Heart left ventricle (tissue), 16 donors: Measurements from ENCODE around the gene RLN3. TPM values are rescaled to one million over a fixed set of nuclear protein-coding genes. Genes with fewer than 3 reads are reported as not detected.
"Not testable (repeated sequence)": the region's sequence is repeated elsewhere in the genome, so short reads cannot be mapped to it uniquely, and the experiment has no call there.

Source experiments
- ATAC-seq, 4 donors: fragments of 200-7000 bp; cut with Tn5 transposase; one replicate each; pipeline ENCODE4 v1.9.1; 2020 to 2022; ENCODE audit warnings: moderate library complexity in 4 of 4, mild to moderate bottlenecking in 3 of 4, moderate number of reproducible peaks in 1 of 4
- DNase-seq, 5 donors: peaks; one replicate each; pipeline ENCODE4 v3.0.0-alpha.2; 2020
- H3K27ac ChIP-seq, 12 donors: fragments of 200-600 bp; sonication (generic) in 4 of 12; one replicate each; pipeline versions ENCODE4 v1.5.0 to v1.8.0; 2016 to 2022; ENCODE audit warnings: mild to moderate bottlenecking in 2 of 12
- H3K27me3 ChIP-seq, 9 donors: fragments of 200-600 bp; sonication (generic) in 2 of 9; one replicate each; pipeline versions ENCODE4 v1.5.1 to v1.8.0; 2016 to 2022; ENCODE audit warnings: mild to moderate bottlenecking in 3 of 9
- H3K36me3 ChIP-seq, 9 donors: fragments of 200-600 bp; sonication (generic) in 2 of 9; one replicate each; pipeline versions ENCODE4 v1.5.0 to v1.8.0; 2018 to 2022; ENCODE audit warnings: mild to moderate bottlenecking in 2 of 9
- H3K4me1 ChIP-seq, 12 donors: fragments of 200-600 bp; sonication (generic) in 4 of 12; one replicate each; pipeline versions ENCODE4 v1.5.0 to v1.8.0; 2016 to 2022; ENCODE audit warnings: mild to moderate bottlenecking in 3 of 12
- H3K4me3 ChIP-seq, 12 donors: fragments of 200-600 bp; sonication (generic) in 4 of 12; one replicate each; pipeline versions ENCODE4 v1.5.0 to v1.8.0; 2017 to 2022; ENCODE audit warnings: mild to moderate bottlenecking in 9 of 12, moderate library complexity in 4 of 12
- H3K9me3 ChIP-seq, 12 donors: fragments of 200-600 bp; sonication (generic) in 4 of 12; one replicate each; pipeline versions ENCODE4 v1.5.0 to v1.8.0; 2016 to 2022; ENCODE audit warnings: mild to moderate bottlenecking in 1 of 12
- CTCF ChIP-seq, 12 donors: fragments of 200-600 bp; sonication (generic) in 4 of 12; IDR thresholded peaks; one replicate each; pipeline versions ENCODE4 v1.5.0 to v1.8.0; 2018 to 2022; ENCODE audit warnings: antibody characterized with exemption in 12 of 12, mild to moderate bottlenecking in 5 of 12
- POLR2A ChIP-seq, 2 donors: fragments of 450-650 bp; IDR thresholded peaks; one replicate each; pipeline ENCODE4 v1.6.1; 2017; ENCODE audit warnings: antibody characterized with exemption in 2 of 2, mild to moderate bottlenecking in 2 of 2, moderate library complexity in 2 of 2
- WGBS, 4 donors: extraction: QIAGEN DNeasy Blood & Tissue Kit in 2 of 4; methylation state at CpG; one replicate each; pipeline versions ENCODE4 v1.1.5 to v1.1.7; 2013 to 2018; 5-methylcytosine and 5-hydroxymethylcytosine counted together
- intact Hi-C, 10 donors: fragments of 100-400 bp; cut with DNase I; formaldehyde crosslinking; loops; one replicate each; pipeline versions ENCODE4 v1.11.1 to v1.14.2; 2022
- polyA plus RNA-seq, 2 donors: library from polyadenylated mRNA; stranded (reverse); fragments of 200-250 nt; gene quantifications; one replicate each; pipeline ENCODE4 v1.2.3, GENCODE V29; 2013
- total RNA-seq, 9 donors: library from RNA; depleted of rRNA in 2 of 9; stranded (reverse); fragments of >200 nt in 2 of 9; fragmentation: NEBNext Ultra II Directional in 3 of 9; extraction: Animal tissue kit (Norgen Biotek cat#: 25700) in 3 of 9; gene quantifications; one replicate each; pipeline versions ENCODE4 v1.1.0 to v1.2.4, GENCODE V29; 2016 to 2023
- donor health status: ischemic (EF 13 %, LVEDD 7.1; RV severe dilation, severe dysfunction).
- donor health status: healthy with polysubstance abuse.
- donor health status: DM: no; HTN: yes; CAD: no.
- donor health status: DM: no; HTN: no; CAD: no.
- donor health status: ischemic (EF 25% LVEDD 6.9; RV normal size, moderate dysfunction).
- donor health status: ischemic (EF 25% LVEDD 5.7; RV mildly dilated, moderate dysfunction).
- donor health status: healthy.
- donor health status: DM: yes; HTN: yes; CAD: no.
- donor health status: ischemic (EF 35%, LVEDD 5.7; RV mildly dilated, moderate dysfunction).
- donor health status: nonischemic (EF 11% LVEDD 7.7; RV severe dilation, severe dysfunction).
- donor health status: DM: yes; HTN: yes; CAD: no.
- donor health status: PGD.
- donor health status: ischemic (EF 29% LVEDD 5.4; RV normal size, mild dysfunction).
- donor health status: nonischemic (EF 23%, LVEDD 6.1; RV moderate dilation, normal function).

The RLN3 gene
- total and polyA plus RNA-seq, 11 donors = not detected

- no peak for ATAC-seq
- 82 to 84% (median 84%) methylated on average over 7 of the region's 7 CpGs for WGBS, 4 donors
- intact Hi-C loops = no loop called here
- Histone ChIP-seq H3K27me3 (peaks cover 0 to 7% (median 0%) of the 10 kb centered on the region in 9 donors), H3K9me3 (no peaks in the 10 kb centered on the region), H3K4me1 (peaks cover 0 to 17% (median 8%) of the 10 kb centered on the region in 12 donors), H3K27ac (peak overlapping the region in 9 of 12 donors; percentile 2 to 63 (median 49)), H3K36me3 (peaks cover 0 to 15% (median 0%) of the 10 kb centered on the region in 9 donors), H3K4me3 (no peak overlapping the region)
- TF ChIP-seq CTCF (IDR thresholded peaks at IDR 0.05) (no peak), POLR2A (IDR thresholded peaks at IDR 0.05) (no peak)
- DNase-seq = no peak
Observed at GRCh38 chr19:14035706-14036105, 7.8 kb downstream of the RLN3 start.

- Histone ChIP-seq H3K4me1 (peaks cover 0 to 19% (median 8%) of the 10 kb centered on the region in 12 donors), H3K36me3 (peaks cover 0 to 33% (median 0%) of the 10 kb centered on the region in 9 donors), H3K9me3 (no peaks in the 10 kb centered on the region), H3K4me3 (no peak overlapping the region), H3K27ac (no peak overlapping the region), H3K27me3 (no peaks in the 10 kb centered on the region)
- TF ChIP-seq POLR2A (IDR thresholded peaks at IDR 0.05) (no peak), CTCF (IDR thresholded peaks at IDR 0.05) (no peak)
- ATAC-seq (no peak), DNase-seq (no peak)
- 87 to 95% (median 91%) methylated on average over 3 to 7 of the region's 7 CpGs for WGBS, 4 donors
- intact Hi-C loops = no loop called here
Observed at GRCh38 chr19:14039181-14039580, 11.2 kb downstream of the RLN3 start.

GRCh38 chr19:14042659-14043608 lies 15.0 kb downstream of the RLN3 start:
- intact Hi-C loops = loop anchor here in 6 of 10 donors (1.0 to 10.0 kb wide), 4 partner anchors 158 to 448 kb away; no protein-coding TSS in a partner anchor
- H3K27ac ChIP-seq = peak overlapping the region in 9 of 12 donors; percentile 2 to 63 (median 39)

GRCh38 chr19:14047866-14048265 lies 19.9 kb downstream of the RLN3 start:
- DNase-seq, H3K27ac ChIP-seq, H3K4me3 ChIP-seq, H3K4me1 ChIP-seq, H3K9me3 ChIP-seq, H3K27me3 ChIP-seq, ATAC-seq: not testable (repeated sequence)
- H3K36me3 ChIP-seq = peaks cover 0 to 51% (median 0%) of the 10 kb centered on the region in 9 donors
- 96 to 99% (median 97%) methylated on average over 10 of the region's 10 CpGs for WGBS, 4 donors
- intact Hi-C loops = loop anchor here in 2 of 10 donors (10.0 kb wide), 2 partner anchors 163 to 453 kb away; no protein-coding TSS in a partner anchor

More at GRCh38 chr19:14042659-14043608, 15.0 kb downstream of the RLN3 start:
- 50 to 53% (median 51%) methylated on average over 19 of the region's 19 CpGs for WGBS, 4 donors
- ATAC-seq (peak; percentile 61 to 89 (median 84)), DNase-seq (peak in 3 of 5 donors; percentile 37 to 53 (median 53))
- H3K27me3 ChIP-seq, H3K4me3 ChIP-seq, H3K9me3 ChIP-seq: not testable (repeated sequence)
- Histone ChIP-seq H3K4me1 (peaks cover 0 to 11% (median 7%) of the 10 kb centered on the region in 12 donors), H3K36me3 (peaks cover 0 to 51% (median 0%) of the 10 kb centered on the region in 9 donors)
- TF ChIP-seq CTCF (IDR thresholded peaks at IDR 0.05) = peak; percentile 47 to 72 (median 58)
